Body of pancreas (tissue), 4 donors: ENCODE data around the gene ARPC2. TPM values are rescaled to one million over a fixed set of nuclear protein-coding genes. Genes with fewer than 3 reads are reported as not detected.

Experiments used
- ATAC-seq: fragments of 150-250 bp; one replicate; pipeline ENCODE4 v1.9.1; 2016
- DNase-seq, 4 donors: peaks; one replicate each; pipeline ENCODE4 v3.0.0-alpha.2; 2019
- H3K27ac ChIP-seq, 4 donors: fragments of 200-600 bp; sonication (generic); 1 replicate in 3 of 4; 2 replicates in 1 of 4; pipeline versions ENCODE4 v1.5.1 to v1.6.1; 2016 to 2019; ENCODE audit warnings: mild to moderate bottlenecking in 1 of 4, mixed read lengths in 1 of 4, moderate library complexity in 1 of 4
- H3K27me3 ChIP-seq, 2 donors: fragments of 200-600 bp; sonication (generic); one replicate each; pipeline ENCODE4 v1.6.0; 2016; ENCODE audit warnings: mild to moderate bottlenecking in 1 of 2
- H3K36me3 ChIP-seq, 2 donors: fragments of 200-600 bp; sonication (generic); replicated peaks in 1 of 2; 2 replicates each; pipeline ENCODE4 v1.5.1; 2016; ENCODE audit warnings: low read depth in 2 of 2; ENCODE audit not compliant: insufficient read depth in 1 of 2
- H3K4me1 ChIP-seq: fragments of 200-600 bp; sonication (generic); one replicate; pipeline ENCODE4 v1.6.0; 2016
- H3K4me3 ChIP-seq, 2 donors: fragments of 200-600 bp; sonication (generic); 1 replicate in 1 of 2; 2 replicates in 1 of 2; pipeline ENCODE4 v1.5.1; 2016 to 2019
- H3K9me3 ChIP-seq, 3 donors: fragments of 200-600 bp; sonication (generic); 1 replicate in 2 of 3; 2 replicates in 1 of 3; pipeline ENCODE4 v1.5.1; 2016
- CTCF ChIP-seq, 7 experiments: fragments of 450-650 bp in 4 of 7; fragments of 200-600 bp in 3 of 7; sonication (generic) in 3 of 7; IDR thresholded peaks; one replicate each; pipeline ENCODE4 v1.5.1; 2016 to 2019; ENCODE audit warnings: antibody characterized with exemption in 7 of 7
- POLR2A ChIP-seq, 3 donors: fragments of 450-650 bp; IDR thresholded peaks; one replicate each; pipeline ENCODE4 v1.6.1; 2016; ENCODE audit warnings: antibody characterized with exemption in 3 of 3, mild to moderate bottlenecking in 2 of 3
- WGBS, 2 donors: methylation state at CpG; one replicate each; pipeline ENCODE4 v1.1.5; 2017; 5-methylcytosine and 5-hydroxymethylcytosine counted together
- intact Hi-C: fragments of 100-400 bp; cut with DNase I; formaldehyde crosslinking; loops from one replicate; pipeline ENCODE4 v1.15.1; 2023
- total RNA-seq, 2 donors: library from RNA; depleted of rRNA; stranded (reverse); fragments of >200 nt; gene quantifications; one replicate each; pipeline ENCODE4 v1.1.0, GENCODE V29; 2016

Gene ARPC2
- total RNA-seq, 2 donors from 2014 or later = 68.6 to 96.2 TPM

- no peak overlapping the region for H3K27ac ChIP-seq
- DNase-seq (no peak), ATAC-seq (no peak)
- H3K9me3 ChIP-seq = no peaks in the 10 kb centered on the region
- H3K27me3 ChIP-seq = no peaks in the 10 kb centered on the region
- 64 to 74% methylated on average over 5 of the region's 5 CpGs for WGBS, 2 donors
- no peaks in the 10 kb centered on the region for H3K36me3 ChIP-seq
- peaks cover 43% of the 10 kb centered on the region for H3K4me1 ChIP-seq
- TF ChIP-seq CTCF (IDR thresholded peaks at IDR 0.05) = no peak
- TF ChIP-seq POLR2A (IDR thresholded peaks at IDR 0.05) = no peak
- intact Hi-C loops = no loop called here
- no peak overlapping the region for H3K4me3 ChIP-seq
Measured at GRCh38 chr2:218221000-218221399, 4.0 kb downstream of the ARPC2 start.

GRCh38 chr2:218223046-218223445 lies 6.1 kb downstream of the ARPC2 start:
- H3K27me3 ChIP-seq = no peaks in the 10 kb centered on the region
- peaks cover 36% of the 10 kb centered on the region for H3K4me1 ChIP-seq
- 59 to 68% methylated on average over 5 of the region's 5 CpGs for WGBS, 2 donors
- ATAC-seq = no peak
- TF ChIP-seq CTCF (IDR thresholded peaks at IDR 0.05) (no peak), POLR2A (IDR thresholded peaks at IDR 0.05) (no peak)
- H3K36me3 ChIP-seq = no peaks in the 10 kb centered on the region
- no peak overlapping the region for H3K4me3 ChIP-seq
- H3K27ac ChIP-seq = no peak overlapping the region
- intact Hi-C loops = no loop called here
- DNase-seq = no peak
- H3K9me3 ChIP-seq = no peaks in the 10 kb centered on the region

- no peak for TF ChIP-seq POLR2A (IDR thresholded peaks at IDR 0.05)
- no peak for TF ChIP-seq CTCF (IDR thresholded peaks at IDR 0.05)
- peaks cover 34% of the 10 kb centered on the region for H3K4me1 ChIP-seq
- H3K27me3 ChIP-seq = no peaks in the 10 kb centered on the region
- 78 to 90% methylated on average over 1 of the region's 1 CpG for whole genome bisulfite sequencing, 2 donors
- H3K27ac ChIP-seq = no peak overlapping the region
- no peak for ATAC-seq
- no peaks in the 10 kb centered on the region for H3K36me3 ChIP-seq
- DNase-seq = no peak
- no peak overlapping the region for H3K4me3 ChIP-seq
- intact Hi-C loops = no loop called here
- no peaks in the 10 kb centered on the region for H3K9me3 ChIP-seq
Measured at GRCh38 chr2:218224186-218224585, 7.2 kb downstream of the ARPC2 start.

GRCh38 chr2:218226903-218227302 lies 9.9 kb downstream of the ARPC2 start:
- WGBS, 2 donors = 83 to 96% methylated on average over 3 of the region's 3 CpGs
- H3K4me3 ChIP-seq = no peak overlapping the region
- no peak for DNase-seq
- intact Hi-C loops = no loop called here
- peaks cover 51% of the 10 kb centered on the region for H3K4me1 ChIP-seq
- ATAC-seq = no peak
- no peak overlapping the region for H3K27ac ChIP-seq
- no peak for TF ChIP-seq POLR2A (IDR thresholded peaks at IDR 0.05)
- TF ChIP-seq CTCF (IDR thresholded peaks at IDR 0.05) = no peak
- H3K27me3 ChIP-seq = no peaks in the 10 kb centered on the region
- H3K36me3 ChIP-seq = peaks cover 0 to 1% of the 10 kb centered on the region in 2 donors
- no peaks in the 10 kb centered on the region for H3K9me3 ChIP-seq

- ATAC-seq (no peak), DNase-seq (no peak)
- intact Hi-C loops = no loop called here
- H3K27ac ChIP-seq = peak overlapping the region in 3 of 4 donors; percentile 10 to 67 (median 13)
- H3K36me3 ChIP-seq = peaks cover 0 to 1% of the 10 kb centered on the region in 2 donors
- peaks cover 39% of the 10 kb centered on the region for H3K4me1 ChIP-seq
- H3K4me3 ChIP-seq = no peak overlapping the region
- no peaks in the 10 kb centered on the region for H3K9me3 ChIP-seq
- no peaks in the 10 kb centered on the region for H3K27me3 ChIP-seq
- WGBS, 2 donors = 47 to 52% methylated on average over 6 of the region's 6 CpGs
- no peak for TF ChIP-seq POLR2A (IDR thresholded peaks at IDR 0.05)
- TF ChIP-seq CTCF (IDR thresholded peaks at IDR 0.05) = no peak
Measured at GRCh38 chr2:218228366-218229090, 11.5 kb downstream of the ARPC2 start.
